Measurements from ENCODE around the gene LDOC1.
"Not testable (repeated sequence)": the region's sequence is repeated elsewhere in the genome, so short reads cannot be mapped to it uniquely, and the experiment has no call there.

Gene LDOC1

DNA sequence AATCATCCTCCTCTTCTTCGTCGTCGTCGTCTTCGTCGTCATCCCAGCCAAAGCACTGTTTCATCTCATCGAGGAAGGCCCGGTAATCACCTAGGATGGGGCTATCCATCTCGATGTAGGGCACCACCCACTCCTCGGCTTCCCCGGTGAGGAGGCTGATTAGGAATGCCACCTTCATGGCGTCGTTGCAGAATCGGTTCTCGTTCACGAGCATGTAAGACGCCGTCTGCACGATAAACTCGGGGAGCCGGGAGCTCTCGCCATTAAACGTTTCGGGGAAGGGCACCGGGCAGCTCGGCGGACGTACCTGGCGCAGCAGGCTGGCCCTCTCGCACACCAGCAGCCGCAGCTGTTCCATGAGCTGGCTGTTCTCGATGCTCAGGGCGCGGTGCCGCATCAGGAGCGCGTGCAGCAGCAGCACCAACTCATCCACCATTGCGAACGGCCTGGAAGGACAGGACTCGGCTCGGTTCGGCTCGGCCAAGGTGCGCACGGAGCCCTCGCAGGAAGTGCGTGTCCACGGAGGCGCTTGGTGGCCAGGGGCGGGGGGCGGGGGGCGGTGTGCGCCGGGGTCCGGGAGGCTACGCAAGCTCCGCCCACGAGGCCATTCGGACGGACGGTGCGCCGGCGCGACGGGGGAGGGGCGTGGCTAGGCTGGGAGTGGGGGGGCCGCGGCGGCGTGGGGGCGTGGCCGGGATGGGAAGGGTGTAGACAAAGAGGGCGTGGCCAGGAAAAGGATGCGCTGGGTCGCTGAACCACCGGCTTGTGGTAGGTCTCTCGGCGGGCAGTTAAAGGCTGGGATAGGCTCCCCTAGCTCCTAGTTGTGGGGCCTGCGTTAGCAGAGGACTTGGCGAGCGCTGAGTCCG is at the start of gene LDOC1:
Gene LDOC1, minus strand, starts transcription at position 544 of the 866 bp plus-strand sequence. Its CDS starts 108 bp downstream, at position 436.
- H3K4me3 Mint-ChIP-seq: peak within 1 kb of the TSS; percentile 45
- H3K27me3 Mint-ChIP-seq: peaks cover 12% of the 10 kb centered on the region
- no peaks in the 10 kb centered on the region for H3K4me1 Mint-ChIP-seq (ENCODE audit: low read depth)
- intact Hi-C loops (cut with micrococcal nuclease): no loop called here
- no peaks in the 10 kb centered on the region for H3K9me3 Mint-ChIP-seq
- no peak within 1 kb of the TSS for H3K27ac Mint-ChIP-seq
- no peaks in the 10 kb centered on the region for H3K36me3 Mint-ChIP-seq (ENCODE audit: low read depth)

- Mint-ChIP-seq H3K4me3 (no peak overlapping the region), H3K27ac (no peak overlapping the region), H3K27me3 (no peaks in the 10 kb centered on the region), H3K36me3 (ENCODE audit: low read depth) (no peaks in the 10 kb centered on the region), H3K9me3 (no peaks in the 10 kb centered on the region), H3K4me1 (ENCODE audit: low read depth) (no peaks in the 10 kb centered on the region)
- intact Hi-C loops (cut with micrococcal nuclease): no loop called here
Observed at GRCh38 chrX:141221611-141222010, 44.7 kb upstream of the LDOC1 start.

GRCh38 chrX:141220342-141221008 is 43.5 kb upstream of the LDOC1 start:
- Mint-ChIP-seq H3K4me1 (ENCODE audit: low read depth) (no peaks in the 10 kb centered on the region), H3K27ac (no peak overlapping the region)

DNA sequence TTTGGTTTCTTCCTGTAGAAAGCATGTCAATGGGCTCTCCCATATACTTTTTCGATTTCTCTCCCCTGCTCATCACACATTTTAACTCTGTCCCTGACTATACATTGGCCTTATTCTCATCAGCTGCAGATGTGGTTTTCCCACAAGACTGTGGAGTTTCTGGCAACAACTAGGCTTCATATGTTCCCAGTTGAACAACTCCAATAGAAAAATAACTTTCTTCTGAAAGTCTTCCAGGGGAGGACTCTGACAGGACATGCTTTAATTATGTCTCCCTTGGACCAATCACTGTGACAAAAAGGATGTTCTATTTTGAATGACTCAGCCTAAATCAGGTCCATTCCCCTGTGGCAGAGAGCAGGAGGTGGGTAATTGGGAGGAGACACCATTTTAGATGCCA is 37.3 kb upstream of the LDOC1 start:
- Mint-ChIP-seq H3K4me1 (ENCODE audit: low read depth) (no peaks in the 10 kb centered on the region), H3K27me3 (no peaks in the 10 kb centered on the region), H3K36me3 (ENCODE audit: low read depth) (no peaks in the 10 kb centered on the region), H3K27ac (no peak overlapping the region), H3K9me3 (peaks cover 6% of the 10 kb centered on the region), H3K4me3 (no peak overlapping the region)
- intact Hi-C loops (cut with micrococcal nuclease): no loop called here

More at GRCh38 chrX:141220342-141221008, 43.5 kb upstream of the LDOC1 start:
- no peak overlapping the region for H3K4me3 Mint-ChIP-seq
- H3K27me3 Mint-ChIP-seq: no peaks in the 10 kb centered on the region
- no peaks in the 10 kb centered on the region for H3K36me3 Mint-ChIP-seq (ENCODE audit: low read depth)
- no peaks in the 10 kb centered on the region for H3K9me3 Mint-ChIP-seq
- intact Hi-C loops (cut with micrococcal nuclease): no loop called here

DNA sequence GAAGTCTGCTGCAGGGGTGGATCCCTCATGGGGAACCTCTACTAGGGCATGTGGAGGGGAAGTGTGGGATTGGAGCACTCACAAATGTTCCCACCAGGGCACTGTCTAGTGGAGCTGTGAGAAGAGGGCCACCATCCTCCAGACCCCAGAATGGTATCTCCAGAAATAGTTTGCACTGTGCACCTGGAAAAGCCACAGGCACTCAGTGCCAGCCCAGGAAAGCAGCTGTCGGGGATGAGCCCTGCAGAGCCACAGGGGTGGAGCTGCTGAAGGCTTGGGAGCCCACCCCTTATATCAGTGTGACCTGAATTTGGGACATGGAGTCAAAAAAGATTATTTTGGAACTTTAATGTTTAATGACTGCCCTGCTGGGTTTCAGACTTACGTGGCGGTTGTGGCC is 25.0 kb upstream of the LDOC1 start:
- Mint-ChIP-seq H3K4me3 (no peak overlapping the region), H3K9me3 (no peaks in the 10 kb centered on the region), H3K27me3 (no peaks in the 10 kb centered on the region), H3K27ac (no peak overlapping the region), H3K4me1 (ENCODE audit: low read depth) (no peaks in the 10 kb centered on the region), H3K36me3 (ENCODE audit: low read depth) (no peaks in the 10 kb centered on the region)
- intact Hi-C loops (cut with micrococcal nuclease): no loop called here

DNA sequence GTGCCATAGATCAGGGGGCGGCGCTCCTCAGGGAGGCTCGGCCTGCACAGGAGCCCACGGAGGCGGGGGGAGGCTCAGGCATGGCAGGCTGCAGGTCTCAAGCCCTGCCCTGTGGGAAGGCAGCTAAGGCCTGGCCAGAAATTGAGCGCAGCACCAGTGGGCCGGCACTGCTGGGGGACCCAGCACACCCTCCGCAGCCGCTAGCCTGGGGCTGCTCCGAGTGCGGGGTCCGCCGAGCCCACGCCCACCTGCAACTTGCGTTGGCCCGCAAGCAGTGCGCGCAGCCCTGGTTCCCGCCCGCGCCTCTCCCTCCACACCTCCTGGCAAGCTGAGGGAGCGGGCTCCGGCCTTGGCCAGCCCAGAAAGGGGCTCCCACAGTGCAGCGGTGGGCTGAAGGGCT is 11.6 kb upstream of the LDOC1 start:
- H3K4me3 Mint-ChIP-seq; H3K27me3 Mint-ChIP-seq; H3K36me3 Mint-ChIP-seq (ENCODE audit: low read depth); H3K27ac Mint-ChIP-seq; H3K4me1 Mint-ChIP-seq (ENCODE audit: low read depth); intact Hi-C loops (cut with micrococcal nuclease): not testable (repeated sequence)
- H3K9me3 Mint-ChIP-seq: peaks cover 12% of the 10 kb centered on the region

GRCh38 chrX:141185366-141185765 is 8.4 kb upstream of the LDOC1 start:
- no peaks in the 10 kb centered on the region for H3K36me3 Mint-ChIP-seq (ENCODE audit: low read depth)
- intact Hi-C loops (cut with micrococcal nuclease): no loop called here
- H3K27me3 Mint-ChIP-seq: no peaks in the 10 kb centered on the region

GRCh38 chrX:141183000-141183399 is 6.1 kb upstream of the LDOC1 start:
- Mint-ChIP-seq H3K27me3 (no peaks in the 10 kb centered on the region), H3K36me3 (ENCODE audit: low read depth) (no peaks in the 10 kb centered on the region), H3K4me3 (no peak overlapping the region), H3K4me1 (ENCODE audit: low read depth) (no peaks in the 10 kb centered on the region), H3K27ac (no peak overlapping the region), H3K9me3 (no peaks in the 10 kb centered on the region)
- intact Hi-C loops (cut with micrococcal nuclease): no loop called here

More at GRCh38 chrX:141185366-141185765, 8.4 kb upstream of the LDOC1 start:
- no peak overlapping the region for H3K27ac Mint-ChIP-seq
- H3K4me1 Mint-ChIP-seq (ENCODE audit: low read depth): no peaks in the 10 kb centered on the region
- peaks cover 5% of the 10 kb centered on the region for H3K9me3 Mint-ChIP-seq
- no peak overlapping the region for H3K4me3 Mint-ChIP-seq

GRCh38 chrX:141180851-141181250 is 3.9 kb upstream of the LDOC1 start:
- H3K4me1 Mint-ChIP-seq (ENCODE audit: low read depth): no peaks in the 10 kb centered on the region
- intact Hi-C loops (cut with micrococcal nuclease): no loop called here
- H3K27me3 Mint-ChIP-seq: peaks cover 10% of the 10 kb centered on the region
- H3K4me3 Mint-ChIP-seq: no peak overlapping the region
- H3K36me3 Mint-ChIP-seq (ENCODE audit: low read depth): no peaks in the 10 kb centered on the region
- H3K9me3 Mint-ChIP-seq: no peaks in the 10 kb centered on the region
- no peak overlapping the region for H3K27ac Mint-ChIP-seq

DNA sequence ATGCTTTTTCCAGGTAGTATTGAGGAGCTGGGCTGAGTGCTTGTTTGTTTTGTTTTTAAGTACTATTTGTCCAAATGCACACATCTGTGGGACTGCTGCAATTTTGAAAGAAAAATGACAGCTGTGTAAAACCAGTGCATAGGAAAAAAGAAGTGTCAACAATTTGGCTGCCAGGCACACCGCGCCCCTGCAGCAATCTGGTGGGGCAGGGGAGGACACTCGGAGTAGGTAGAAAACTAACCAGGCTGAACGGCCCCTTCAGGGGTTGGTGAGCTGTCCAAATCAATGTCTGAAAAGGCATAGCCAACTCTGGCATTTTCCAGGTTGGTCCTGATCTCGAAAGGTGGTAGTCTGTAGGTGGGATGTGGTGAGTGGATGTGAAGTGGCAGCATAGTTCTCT is 1.1 kb downstream of the LDOC1 start:
- Mint-ChIP-seq H3K9me3 (no peaks in the 10 kb centered on the region), H3K36me3 (ENCODE audit: low read depth) (no peaks in the 10 kb centered on the region), H3K4me1 (ENCODE audit: low read depth) (no peaks in the 10 kb centered on the region), H3K27ac (no peak overlapping the region), H3K4me3 (no peak overlapping the region), H3K27me3 (peaks cover 12% of the 10 kb centered on the region)
- intact Hi-C loops (cut with micrococcal nuclease): no loop called here

GRCh38 chrX:141164406-141164805 is 12.5 kb downstream of the LDOC1 start:
- intact Hi-C loops (cut with micrococcal nuclease): no loop called here
- no peaks in the 10 kb centered on the region for H3K9me3 Mint-ChIP-seq
- no peaks in the 10 kb centered on the region for H3K4me1 Mint-ChIP-seq (ENCODE audit: low read depth)
- H3K36me3 Mint-ChIP-seq (ENCODE audit: low read depth): no peaks in the 10 kb centered on the region
- no peak overlapping the region for H3K27ac Mint-ChIP-seq
- H3K27me3 Mint-ChIP-seq: no peaks in the 10 kb centered on the region
- no peak overlapping the region for H3K4me3 Mint-ChIP-seq

GRCh38 chrX:141158084-141158483 is 18.8 kb downstream of the LDOC1 start:
- intact Hi-C loops (cut with micrococcal nuclease): no loop called here
- Mint-ChIP-seq H3K36me3 (ENCODE audit: low read depth) (no peaks in the 10 kb centered on the region), H3K9me3 (peaks cover 14% of the 10 kb centered on the region), H3K4me3 (no peak overlapping the region), H3K4me1 (ENCODE audit: low read depth) (no peaks in the 10 kb centered on the region), H3K27me3 (no peaks in the 10 kb centered on the region), H3K27ac (no peak overlapping the region)

DNA sequence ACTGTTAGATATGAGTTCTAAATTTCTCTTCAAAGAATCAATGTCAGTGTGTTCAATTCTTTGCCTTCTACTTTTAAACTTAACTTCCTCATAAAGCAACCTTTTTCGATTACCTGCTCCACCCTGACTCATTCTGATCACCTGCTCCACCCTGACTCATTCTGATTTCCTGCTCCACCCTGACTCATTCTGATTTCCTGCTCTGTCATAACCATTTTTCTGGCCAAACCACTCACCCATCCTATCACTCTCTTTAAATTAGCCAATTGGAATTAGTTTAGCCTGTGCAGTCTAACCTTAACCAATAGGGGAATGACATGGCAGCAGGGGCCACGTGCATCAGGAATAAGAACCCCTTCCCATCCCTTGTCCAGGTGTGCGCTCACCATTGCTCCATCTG is 21.7 kb downstream of the LDOC1 start:
- H3K27ac Mint-ChIP-seq; H3K4me1 Mint-ChIP-seq (ENCODE audit: low read depth); H3K36me3 Mint-ChIP-seq (ENCODE audit: low read depth); intact Hi-C loops (cut with micrococcal nuclease); H3K27me3 Mint-ChIP-seq; H3K4me3 Mint-ChIP-seq: not testable (repeated sequence)
- H3K9me3 Mint-ChIP-seq: peaks cover 34% of the 10 kb centered on the region

- peaks cover 8% of the 10 kb centered on the region for H3K9me3 Mint-ChIP-seq
- intact Hi-C loops (cut with micrococcal nuclease): no loop called here
- H3K27me3 Mint-ChIP-seq: no peaks in the 10 kb centered on the region
- no peak overlapping the region for H3K4me3 Mint-ChIP-seq
- no peaks in the 10 kb centered on the region for H3K36me3 Mint-ChIP-seq (ENCODE audit: low read depth)
- no peak overlapping the region for H3K27ac Mint-ChIP-seq
- H3K4me1 Mint-ChIP-seq (ENCODE audit: low read depth): no peaks in the 10 kb centered on the region
Observed at GRCh38 chrX:141142946-141143345, 34.0 kb downstream of the LDOC1 start.
